Measurements from ENCODE around the gene SRP19.
"Not testable (repeated sequence)": the region's sequence is repeated elsewhere in the genome, so short reads cannot be mapped to it uniquely, and the experiment has no call there.

The SRP19 gene

DNA sequence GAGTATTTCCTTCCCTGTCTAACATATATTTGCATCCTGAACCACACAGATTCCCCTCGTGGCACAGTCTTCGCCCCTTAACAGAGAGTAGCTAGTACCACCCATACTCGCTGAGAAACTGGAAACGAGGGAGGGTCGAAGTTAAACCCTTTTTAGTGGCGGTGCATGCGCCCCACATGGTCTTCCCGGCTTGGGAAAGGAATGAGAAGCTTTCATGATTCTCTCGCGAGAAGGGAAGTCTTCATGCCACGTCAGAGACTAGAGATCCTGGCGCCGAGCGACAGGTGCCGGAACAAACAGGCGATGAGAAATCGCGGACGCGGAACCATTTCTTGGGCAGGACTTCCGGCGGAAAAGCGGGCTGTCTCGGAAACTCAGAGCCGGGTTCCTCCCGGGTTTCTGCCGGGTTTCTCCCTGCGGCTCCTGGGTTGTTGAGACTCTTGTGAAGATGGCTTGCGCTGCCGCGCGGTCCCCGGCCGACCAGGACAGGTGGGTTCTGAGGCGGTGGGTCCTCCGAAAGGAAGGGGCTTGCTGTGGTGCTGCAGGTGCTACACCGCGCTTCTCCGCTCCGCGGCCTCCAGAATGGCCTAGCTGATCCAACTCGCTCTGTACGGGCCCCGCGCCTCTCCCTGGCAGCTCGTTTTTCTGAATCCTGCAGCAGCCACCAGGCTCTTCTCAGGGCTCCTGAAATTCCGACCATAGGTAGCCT is at the start of gene SRP19:
Gene SRP19 (plus strand): TSS at position 359 of the 709 bp plus-strand sequence. CDS start 90 bp downstream, at position 449.
- DNase-seq (ENCODE audit: low read depth, low spot score) = peak; percentile 97

DNA sequence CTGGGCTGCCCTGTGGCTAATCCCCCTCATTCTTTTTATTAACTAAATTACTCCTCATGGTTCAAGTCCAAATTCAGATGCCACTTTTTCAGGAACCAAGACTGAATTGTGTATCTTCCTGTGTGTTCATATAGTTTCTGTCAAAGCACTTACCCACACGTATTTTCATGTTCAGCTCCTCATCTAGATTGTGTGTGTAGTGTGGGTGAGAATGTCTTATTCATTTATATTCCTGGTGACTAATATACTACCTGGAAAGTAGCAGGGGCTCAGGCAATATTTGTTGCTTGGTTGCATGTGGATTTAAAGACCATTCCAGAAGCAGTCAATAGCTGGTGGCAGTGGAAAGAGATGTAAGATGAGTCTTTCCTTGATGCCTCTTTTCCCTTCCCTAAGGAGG is 48.5 kb upstream of the SRP19 start:
- DNase-seq (ENCODE audit: low read depth, low spot score) = no peak

DNA sequence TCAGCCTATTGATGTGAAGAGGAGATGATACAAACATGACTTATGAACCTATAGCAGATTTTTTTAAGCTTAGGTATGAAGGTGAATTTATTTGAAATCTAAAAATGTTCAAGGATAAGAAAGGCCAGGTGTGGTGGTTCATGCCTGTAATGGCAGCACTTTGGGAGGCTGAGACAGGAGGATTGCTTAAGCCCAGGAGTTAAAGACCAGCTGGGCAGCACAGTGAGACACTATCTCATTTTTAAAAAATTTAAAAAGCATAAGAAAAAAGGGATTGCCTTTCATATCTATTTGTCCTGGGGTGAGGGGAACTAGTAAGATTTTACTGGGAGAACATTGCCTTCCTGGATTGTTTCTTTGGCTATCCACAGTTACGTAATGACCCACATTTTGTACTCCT is 40.8 kb upstream of the SRP19 start:
- DNase-seq (ENCODE audit: low read depth, low spot score) = no peak

DNA sequence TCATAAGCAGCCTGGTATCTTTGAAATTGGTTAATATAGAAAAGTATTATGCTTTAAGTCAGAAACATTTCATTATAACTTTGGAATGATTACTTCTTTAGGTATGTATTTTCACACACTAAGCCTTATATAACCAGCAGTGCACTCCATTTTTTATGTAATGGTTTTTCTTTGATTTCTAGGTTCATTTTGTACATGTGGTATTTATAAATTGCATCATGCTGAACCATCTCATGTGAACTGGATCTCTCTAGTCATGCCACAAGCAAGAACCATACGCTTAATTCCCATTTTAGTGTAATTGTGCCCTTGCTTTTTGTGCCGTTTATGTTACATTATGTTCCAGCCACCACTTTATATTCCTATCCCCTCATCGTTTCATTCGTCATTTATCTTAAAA is 38.6 kb upstream of the SRP19 start:
- no peak for DNase-seq (ENCODE audit: low read depth, low spot score)

DNA sequence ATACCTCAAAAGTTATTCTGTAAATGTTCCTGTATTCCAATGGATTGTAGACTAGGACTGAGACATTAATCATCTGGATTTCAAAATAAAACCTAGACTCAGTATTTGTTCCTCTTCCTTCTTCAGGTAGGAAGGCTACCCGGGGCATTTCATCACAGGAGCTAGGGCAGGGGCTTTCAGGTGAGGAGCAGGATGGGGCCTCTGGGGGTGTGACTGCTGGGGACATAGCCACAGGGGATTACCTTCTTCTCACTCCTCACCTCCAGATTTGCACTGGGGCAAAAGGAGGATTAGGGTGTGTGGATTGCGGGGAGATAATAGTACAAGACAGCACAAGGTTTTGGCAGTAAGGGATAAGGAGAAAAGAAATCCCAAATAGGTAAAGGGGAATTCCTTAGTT is 37.9 kb upstream of the SRP19 start:
- no peak for DNase-seq (ENCODE audit: low read depth, low spot score)

DNA sequence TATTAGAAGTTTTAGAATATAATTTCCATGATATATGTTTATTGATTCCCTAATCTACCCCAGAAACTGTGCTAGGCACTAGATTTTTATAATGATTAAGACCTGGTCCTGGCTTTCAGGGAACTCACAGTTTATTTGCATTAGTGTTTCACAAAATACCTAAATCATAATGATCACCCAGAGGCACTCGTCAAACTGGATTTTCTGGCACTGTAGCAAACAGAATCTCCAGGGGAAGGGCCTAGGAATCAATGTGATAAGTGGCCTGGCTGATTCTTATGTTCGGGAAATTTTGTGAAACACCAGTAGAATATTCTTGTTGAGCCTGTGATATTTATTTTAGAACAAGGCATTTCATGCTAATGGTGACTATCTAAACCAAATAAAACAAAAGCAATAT is 37.4 kb upstream of the SRP19 start:
- no peak for DNase-seq (ENCODE audit: low read depth, low spot score)

DNA sequence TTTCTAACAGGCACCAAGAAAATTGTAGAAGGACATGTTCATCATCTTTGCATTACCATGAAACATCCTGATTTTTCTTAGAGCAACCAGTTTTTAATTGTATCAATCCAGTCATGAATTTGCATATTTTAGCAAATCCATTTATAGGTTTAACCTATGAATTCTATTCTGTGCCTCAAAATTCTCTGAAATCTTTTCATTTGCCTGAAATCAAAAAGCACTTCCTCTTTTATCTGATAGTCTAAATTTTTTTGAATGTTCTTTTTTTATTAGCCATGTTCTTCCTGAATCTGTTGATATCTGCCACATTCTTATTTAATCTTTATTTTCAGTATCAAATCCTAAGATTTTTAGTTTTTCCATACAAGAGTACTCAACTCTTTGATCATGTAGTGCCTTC is 36.9 kb upstream of the SRP19 start:
- no peak for DNase-seq (ENCODE audit: low read depth, low spot score)

DNA sequence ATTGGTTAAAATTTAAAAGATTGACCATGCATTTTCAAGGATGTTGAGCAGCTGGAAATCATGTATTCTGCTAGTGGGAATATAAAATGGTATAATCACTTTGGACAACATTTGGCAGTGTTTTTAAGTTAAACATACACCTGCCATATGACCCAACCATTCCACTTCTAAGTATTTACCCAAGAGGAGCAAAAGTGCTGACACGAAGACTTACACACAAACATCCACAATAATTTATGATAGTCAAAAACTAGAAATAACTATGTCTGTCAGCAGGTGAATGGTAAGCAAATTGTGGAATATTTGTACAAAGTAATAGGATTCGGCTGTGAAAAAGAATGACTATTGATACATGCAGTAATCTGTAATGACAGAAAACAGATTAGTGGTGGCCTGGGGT is 30.7 kb upstream of the SRP19 start:
- no peak for DNase-seq (ENCODE audit: low read depth, low spot score)

DNA sequence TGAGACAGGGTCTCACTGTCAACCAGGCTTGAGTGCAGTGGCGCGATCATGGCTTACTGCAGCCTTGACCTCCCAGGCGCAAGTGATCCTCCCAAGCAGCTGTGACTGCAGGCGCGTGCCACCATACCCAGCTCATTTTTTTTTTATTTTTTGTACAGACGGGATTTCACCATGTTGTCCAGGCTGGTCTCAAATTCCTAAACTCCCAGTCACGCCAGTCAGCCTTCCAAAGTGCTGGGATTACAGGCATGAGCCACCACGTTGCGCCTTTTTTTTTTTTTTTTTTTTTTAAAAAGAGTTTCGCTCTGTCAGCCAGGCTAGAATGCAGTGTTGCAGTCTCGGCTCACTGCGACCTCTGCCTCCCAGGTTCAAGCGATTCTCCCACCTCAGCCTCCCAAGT is 27.1 kb upstream of the SRP19 start:
- no peak for DNase-seq (ENCODE audit: low read depth, low spot score)

DNA sequence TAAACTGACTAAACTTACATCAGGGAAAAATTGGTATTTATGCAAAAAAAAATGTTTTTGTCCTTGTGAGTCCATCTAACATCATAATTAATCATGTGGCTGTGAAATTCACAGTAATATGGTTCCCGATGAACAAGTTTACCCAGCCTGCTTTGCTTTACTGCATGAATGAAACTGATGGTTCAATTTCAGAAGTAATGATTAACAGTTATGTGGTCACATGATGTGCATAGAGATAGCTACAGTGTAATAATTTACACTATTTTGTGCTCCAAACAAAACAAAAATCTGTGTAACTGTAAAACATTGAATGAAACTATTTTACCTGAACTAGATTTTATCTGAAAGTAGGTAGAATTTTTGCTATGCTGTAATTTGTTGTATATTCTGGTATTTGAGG is 16.6 kb upstream of the SRP19 start:
- no peak for DNase-seq (ENCODE audit: low read depth, low spot score)

DNA sequence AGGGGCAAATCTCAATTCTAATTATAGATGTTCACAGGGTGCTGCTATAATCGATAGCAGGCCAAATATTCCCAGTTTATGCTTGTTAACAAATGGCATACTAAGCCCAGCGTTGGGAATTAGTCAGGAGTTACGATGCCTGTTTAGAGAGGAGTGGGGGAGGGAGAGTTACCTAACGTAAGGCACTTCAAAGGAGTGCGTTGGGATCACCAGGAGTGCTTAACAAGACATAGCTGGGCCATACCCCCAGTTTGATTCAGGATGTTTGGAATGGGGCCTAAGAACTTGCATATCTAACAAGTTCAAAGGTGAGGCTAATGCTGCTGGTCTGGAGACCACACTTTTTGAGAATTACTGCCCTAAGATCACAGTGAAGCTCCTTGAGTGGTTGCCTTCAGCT is 14.5 kb upstream of the SRP19 start:
- no peak for DNase-seq (ENCODE audit: low read depth, low spot score)

DNA sequence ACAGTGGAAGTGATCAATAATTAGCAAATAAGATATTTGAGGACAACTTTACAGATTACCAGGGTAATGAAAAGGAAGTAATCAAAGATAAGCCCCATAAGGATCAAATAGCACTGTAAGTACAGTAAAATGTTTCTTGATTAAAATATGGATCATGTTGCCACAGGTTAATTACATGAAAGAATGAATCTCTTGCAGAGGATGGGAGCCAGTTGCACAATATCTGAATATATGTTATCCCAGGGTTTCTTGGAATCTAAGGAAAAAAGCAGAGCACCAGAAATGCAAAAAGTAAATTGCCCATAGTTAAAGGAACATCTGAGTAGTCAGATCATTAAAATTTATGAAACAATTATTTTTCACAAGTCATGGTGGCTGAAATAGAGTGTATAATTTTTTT is 13.8 kb upstream of the SRP19 start:
- no peak for DNase-seq (ENCODE audit: low read depth, low spot score)

DNA sequence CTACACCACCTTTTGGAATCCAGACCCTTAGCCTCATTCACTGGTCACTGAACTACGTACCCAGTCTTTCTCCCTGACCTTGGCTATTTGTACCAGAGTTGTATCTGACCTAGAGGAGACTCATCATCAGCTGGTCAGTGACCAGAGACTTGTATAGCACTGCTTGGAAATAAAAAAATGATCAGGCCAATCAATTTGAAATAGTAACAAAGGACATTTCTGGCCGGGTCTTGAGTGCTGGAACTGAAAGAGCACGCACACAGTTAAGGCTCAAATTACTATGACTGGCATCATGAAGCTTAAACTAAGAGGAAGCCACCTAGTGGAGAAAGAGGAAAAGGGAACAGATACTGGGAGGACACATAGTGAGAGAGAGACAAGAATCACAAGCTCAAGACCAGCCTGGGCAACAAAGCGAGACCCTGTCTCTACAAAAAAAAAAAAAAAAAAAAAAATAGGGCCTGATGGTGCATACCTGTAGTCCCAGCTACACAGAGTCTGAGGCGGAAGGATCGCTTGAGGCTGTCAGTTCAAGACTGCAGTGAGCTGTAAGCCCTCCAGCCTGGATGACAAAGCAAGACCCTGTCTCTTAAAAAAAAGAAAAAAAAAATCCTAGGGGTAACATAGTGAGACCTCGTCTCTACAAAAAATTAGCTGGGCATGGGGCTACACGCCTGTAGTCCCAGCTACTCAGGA is 12.8 kb upstream of the SRP19 start:
- DNase-seq (ENCODE audit: low read depth, low spot score) = peak; percentile 75

DNA sequence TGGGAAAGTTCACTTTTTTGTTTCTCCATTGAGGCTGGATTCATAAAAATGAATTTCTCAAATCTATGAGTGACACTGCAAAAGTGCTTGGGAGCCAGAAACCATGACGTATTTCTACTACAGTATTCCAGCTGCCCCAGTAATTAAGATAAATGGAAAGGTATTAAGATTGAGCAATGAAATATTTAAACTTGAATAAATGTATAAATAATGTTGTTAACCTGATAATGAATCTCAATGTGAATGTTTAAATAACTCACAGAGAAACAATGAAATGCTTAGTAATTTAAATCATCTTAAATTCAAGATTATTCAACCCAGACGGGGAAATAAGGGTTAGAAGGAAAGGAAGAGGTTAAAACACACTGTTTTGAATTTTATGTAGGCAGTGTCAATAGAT is 11.2 kb upstream of the SRP19 start:
- no peak for DNase-seq (ENCODE audit: low read depth, low spot score)

DNA sequence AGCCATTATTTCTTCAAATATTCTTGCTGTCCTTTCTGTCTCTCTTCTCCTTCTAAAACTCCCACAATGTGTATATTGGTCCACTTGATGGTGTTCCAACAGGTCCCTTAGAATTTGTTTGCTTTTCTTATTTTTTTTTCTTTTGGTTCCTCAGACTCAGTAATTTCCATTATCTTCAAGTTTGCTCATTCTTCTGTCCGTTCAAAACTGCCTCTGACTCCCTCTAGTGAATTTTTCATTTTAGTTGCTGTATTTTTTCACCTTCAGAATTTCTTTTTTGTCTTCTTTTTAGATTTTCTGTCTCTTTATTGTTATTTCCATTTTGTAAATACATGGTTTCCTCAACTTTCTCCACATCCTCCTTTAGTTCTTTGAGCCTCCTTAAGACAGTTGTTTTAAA is 6.4 kb upstream of the SRP19 start:
- no peak for DNase-seq (ENCODE audit: low read depth, low spot score)

DNA sequence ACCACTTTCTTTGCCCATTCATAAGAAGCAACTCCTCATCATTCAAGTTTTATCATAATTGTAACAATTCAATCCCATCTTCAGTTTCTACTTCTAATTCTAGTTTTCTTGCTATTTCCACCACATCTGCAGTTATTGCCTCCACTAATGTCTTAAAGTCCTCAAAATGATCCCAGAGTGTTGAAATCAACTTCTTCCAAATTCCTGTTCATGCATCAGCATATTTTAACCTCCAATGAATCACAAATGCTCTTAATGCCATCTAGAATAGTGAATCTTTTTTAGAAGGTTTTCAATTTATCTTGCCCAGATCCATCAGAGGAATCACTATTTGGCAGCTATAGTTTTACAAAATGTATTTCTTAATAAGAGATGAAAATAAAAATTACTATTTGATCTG is 3.2 kb upstream of the SRP19 start:
- no peak for DNase-seq (ENCODE audit: low read depth, low spot score)

DNA sequence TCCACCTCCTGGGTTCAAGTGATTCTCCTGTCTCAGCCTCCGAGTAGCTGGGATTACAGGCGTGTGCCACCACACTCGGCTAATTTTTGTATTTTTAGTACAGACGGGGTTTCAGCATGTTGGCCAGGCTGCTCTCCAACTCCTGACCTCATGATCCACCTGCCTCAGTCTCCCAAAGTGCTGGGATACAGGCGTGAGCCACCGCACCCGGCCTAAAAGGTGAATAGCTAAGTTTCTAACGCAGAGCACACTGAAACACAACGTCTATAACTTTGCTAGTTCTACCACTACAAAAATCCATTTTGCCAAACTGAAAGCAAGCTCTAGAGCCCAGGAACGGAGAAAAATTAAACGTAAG is 537 bp upstream of the SRP19 start:
- DNase-seq (ENCODE audit: low read depth, low spot score) = not testable (repeated sequence)

DNA sequence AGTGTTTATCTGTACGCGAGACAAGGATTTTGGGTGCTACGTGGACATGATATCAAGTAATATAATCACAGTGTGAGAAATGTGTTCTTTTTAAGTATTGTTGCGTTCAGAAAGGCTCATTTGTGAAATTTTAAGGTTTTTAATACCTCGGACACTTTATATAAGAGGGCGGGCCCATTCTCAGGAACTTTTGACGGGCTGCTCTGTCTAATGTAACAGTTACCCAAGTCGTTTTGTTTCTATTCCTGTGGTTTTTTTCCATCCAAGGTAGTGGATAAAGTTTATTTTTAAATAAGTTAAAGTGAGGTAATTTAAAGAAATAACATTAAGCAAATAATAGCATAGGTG is 525 bp downstream of the SRP19 start:
- no peak for DNase-seq (ENCODE audit: low read depth, low spot score)

DNA sequence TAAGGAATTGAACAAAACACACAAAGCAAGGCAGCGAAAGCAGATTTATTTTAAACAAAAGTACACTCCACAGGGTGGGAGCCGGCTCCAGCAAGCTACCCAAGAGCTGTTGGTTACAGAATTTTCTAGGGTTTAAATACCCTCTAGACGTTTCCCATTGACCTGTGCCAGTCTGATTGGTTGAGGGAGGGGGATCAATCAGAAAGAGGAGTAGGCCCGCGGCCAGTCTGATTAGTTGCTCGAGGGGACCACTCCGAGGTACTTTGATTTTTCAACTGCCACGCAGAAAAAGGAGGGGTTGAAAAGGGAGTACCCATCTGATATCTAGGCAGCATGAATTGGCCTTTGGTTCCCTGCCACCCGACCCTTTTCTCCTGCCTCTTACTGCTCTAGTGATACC is 998 bp downstream of the SRP19 start:
- no peak for DNase-seq (ENCODE audit: low read depth, low spot score)

DNA sequence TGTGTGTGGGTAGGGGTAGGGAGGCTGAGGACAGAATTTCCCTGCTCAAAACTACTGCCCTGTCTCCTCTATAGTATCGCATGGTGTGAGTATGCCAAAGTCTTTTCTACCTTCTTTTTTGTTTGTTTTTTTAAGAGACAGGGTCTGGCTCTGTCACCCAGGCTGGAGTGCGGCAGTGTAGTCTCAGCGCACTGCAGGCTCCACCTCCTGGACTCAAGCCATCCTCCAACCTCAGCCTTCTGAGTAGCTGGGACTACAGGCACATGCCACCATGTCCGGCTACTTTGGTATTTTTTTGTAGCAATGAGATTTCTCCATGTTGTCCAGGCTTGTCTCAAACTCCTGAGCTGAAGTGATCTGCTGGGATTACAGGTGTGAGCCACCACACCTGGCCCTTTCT is 2.5 kb downstream of the SRP19 start:
- no peak for DNase-seq (ENCODE audit: low read depth, low spot score)

DNA sequence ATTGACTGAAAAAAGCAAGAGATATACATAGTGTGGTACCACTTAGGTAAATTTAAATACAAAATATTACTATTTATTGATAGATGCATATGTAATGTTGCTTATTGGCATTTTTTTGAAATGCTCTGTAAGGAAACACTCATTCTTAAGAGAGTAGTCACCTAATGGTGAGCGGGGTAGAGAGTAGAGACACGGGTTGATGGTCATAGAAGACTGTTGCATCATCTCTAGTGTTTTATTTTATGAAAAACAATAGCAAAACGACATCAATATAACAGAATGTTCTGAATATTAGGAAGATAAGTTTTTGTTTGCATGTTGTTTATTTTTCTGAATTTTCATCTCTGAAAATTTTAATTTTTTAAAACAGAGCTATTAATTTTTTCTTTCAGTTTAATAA is 4.0 kb downstream of the SRP19 start:
- DNase-seq (ENCODE audit: low read depth, low spot score) = no peak

DNA sequence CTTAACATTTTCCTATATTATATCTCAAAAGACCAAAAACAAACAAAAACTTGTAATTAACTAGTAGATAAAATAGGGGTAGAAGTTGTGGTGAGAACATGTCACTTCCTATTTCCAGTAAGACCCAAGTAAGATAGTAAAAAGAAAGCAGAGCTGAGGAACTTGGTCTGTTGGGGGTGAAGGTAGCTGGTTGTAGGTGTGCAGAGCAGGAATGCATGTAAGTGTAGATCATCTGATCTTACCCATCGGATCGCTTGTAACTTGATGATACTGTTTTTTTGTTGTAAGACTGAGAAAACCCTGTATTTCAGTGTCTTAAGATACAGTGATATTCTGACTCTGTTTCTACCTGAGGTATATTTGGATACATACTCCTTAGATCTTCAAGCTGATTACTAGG is 5.7 kb downstream of the SRP19 start:
- DNase-seq (ENCODE audit: low read depth, low spot score) = no peak

DNA sequence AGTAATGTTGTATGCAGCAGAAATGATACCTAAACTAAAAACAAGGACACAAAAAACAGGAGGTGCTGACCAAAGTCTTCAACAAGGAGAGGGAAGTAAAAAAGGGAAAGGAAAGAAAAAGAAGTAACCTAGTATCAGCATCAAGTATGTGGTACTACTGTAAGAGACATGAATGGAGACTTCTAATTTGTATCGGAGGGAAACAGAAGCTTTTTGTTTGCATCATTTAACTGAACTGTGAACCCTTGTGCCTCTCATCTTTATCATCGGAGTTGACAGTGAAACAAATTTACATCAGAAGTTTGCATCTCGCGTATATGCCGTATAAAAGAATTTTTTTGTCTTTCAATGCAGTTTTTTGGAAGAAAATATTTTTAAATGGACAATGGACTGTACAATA is 6.3 kb downstream of the SRP19 start:
- no peak for DNase-seq (ENCODE audit: low read depth, low spot score)

DNA sequence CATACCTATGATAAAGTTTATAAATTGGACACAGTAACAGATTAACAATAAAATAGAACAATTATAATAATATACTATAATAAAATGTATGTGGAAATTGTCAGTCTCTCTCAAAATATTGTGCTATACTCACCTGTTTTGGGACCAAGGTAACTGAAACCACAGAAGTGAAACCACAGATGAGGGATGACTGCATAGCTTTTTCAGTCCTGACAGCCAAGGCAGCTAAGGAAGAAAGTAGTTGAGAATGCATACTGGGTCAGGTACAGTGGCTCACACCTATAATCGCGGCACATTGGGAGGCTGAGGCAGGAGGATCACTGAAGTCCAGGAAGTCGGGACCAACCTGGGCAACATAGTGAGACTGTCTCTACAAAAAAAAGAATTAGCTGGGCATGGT is 8.9 kb downstream of the SRP19 start:
- no peak for DNase-seq (ENCODE audit: low read depth, low spot score)

Data from iPS DF 19.7 (cell line).